PC-9 (cell line): ENCODE measurements around the gene PAIP2B. TPM values are rescaled to one million over a fixed set of nuclear protein-coding genes. Genes with fewer than 3 reads are reported as not detected.
A peak's percentile ranks its signal among the peaks of the same experiment; 100 is the strongest.
"Not testable (repeated sequence)": the region's sequence is repeated elsewhere in the genome, so short reads cannot be mapped to it uniquely, and the experiment has no call there.

ENCODE experiments used
- BruUV-seq: library from RNA; stranded (reverse); fragments of 400-500 nt; replicated peaks from 2 replicates; lab custom pipeline; 2021; lab: Mats Ljungman, UMichigan
- CTCF ChIA-PET: fragments of 300-600 bp; sonication (Branson Sonifier 250); formaldehyde crosslinking; loops from one replicate; lab custom pipeline; 2022; ENCODE audit warnings: antibody characterized with exemption; lab: Charles Lee
- POLR2A ChIA-PET: fragments of 300-600 bp; sonication (Branson Sonifier 250); formaldehyde crosslinking; loops from one replicate; lab custom pipeline; 2022; ENCODE audit warnings: antibody characterized with exemption; ENCODE audit not compliant: unreplicated experiment; lab: Charles Lee
- DNase-seq, 2 experiments: peaks; one replicate each; pipeline versions ENCODE4 v3.0.0 to v3.0.0-alpha.2; 2015 to 2022; ENCODE audit warnings: mixed read lengths in 1 of 2
- H2AFZ ChIP-seq: fragments of 200-600 bp; sonication (generic); 2 replicates; pipeline ENCODE4 v1.8.1; 2017; ENCODE audit warnings: antibody characterized with exemption
- H3F3A ChIP-seq: fragments of 200-600 bp; sonication (generic); 2 replicates; pipeline ENCODE4 v1.8.1; 2017; ENCODE audit warnings: antibody characterized with exemption, mild to moderate bottlenecking, low read depth; ENCODE audit not compliant: insufficient read depth
- H3K27ac ChIP-seq: fragments of 200-600 bp; sonication (generic); 2 replicates; pipeline ENCODE4 v1.6.1; 2016; ENCODE audit warnings: mixed run types
- H3K27me3 ChIP-seq: fragments of 200-600 bp; sonication (generic); 2 replicates; pipeline ENCODE4 v1.6.1; 2016; ENCODE audit warnings: low read depth, mixed run types; ENCODE audit not compliant: insufficient read depth
- H3K36me3 ChIP-seq: fragments of 200-600 bp; sonication (generic); 2 replicates; pipeline ENCODE4 v1.6.1; 2016; ENCODE audit warnings: low read depth, mixed run types
- H3K4me1 ChIP-seq: fragments of 200-600 bp; sonication (generic); replicated peaks from 2 replicates; pipeline ENCODE4 v1.6.1; 2016; ENCODE audit warnings: mixed run types; ENCODE audit not compliant: insufficient read depth
- H3K4me2 ChIP-seq: fragments of 200-600 bp; sonication (generic); 2 replicates; pipeline ENCODE4 v1.6.1; 2017; ENCODE audit warnings: mixed run types
- H3K4me3 ChIP-seq: fragments of 200-600 bp; sonication (generic); 2 replicates; pipeline ENCODE4 v1.6.1; 2016; ENCODE audit warnings: mixed run types
- H3K79me2 ChIP-seq: fragments of 200-600 bp; sonication (generic); 2 replicates; pipeline ENCODE4 v1.6.1; 2017; ENCODE audit warnings: low read depth, mixed run types
- H3K9me2 ChIP-seq: fragments of 200-600 bp; sonication (generic); 2 replicates; pipeline ENCODE4 v1.8.1; 2017; ENCODE audit warnings: mild to moderate bottlenecking; ENCODE audit not compliant: insufficient read depth
- H3K9me3 ChIP-seq: fragments of 200-600 bp; sonication (generic); 2 replicates; pipeline ENCODE4 v1.8.1; 2016; ENCODE audit warnings: low read depth; ENCODE audit not compliant: insufficient read depth
- H4K20me1 ChIP-seq: fragments of 200-600 bp; sonication (generic); 2 replicates; pipeline ENCODE4 v1.8.1; 2017; ENCODE audit not compliant: insufficient read depth
- EZH2 ChIP-seq: fragments of 200-600 bp; sonication (generic); IDR thresholded peaks from 2 replicates; pipeline ENCODE4 v1.8.0; 2017; ENCODE audit warnings: antibody characterized with exemption, low read depth
- intact Hi-C: fragments of 100-400 bp; cut with micrococcal nuclease; formaldehyde crosslinking; loops from one replicate; pipeline ENCODE4 v1.10.0; 2022; ENCODE audit not compliant: unreplicated experiment
- total RNA-seq: library from RNA; stranded (reverse); gene quantifications from 2 replicates; pipeline ENCODE4 v1.2.3, GENCODE V29; 2021
- TF ChIP-seq, protein P1 (sequence below): fragments of 200-600 bp; sonication (generic); conservative IDR thresholded peaks from 2 replicates; pipeline ENCODE4 v1.6.1; 2017; ENCODE audit warnings: mixed run types, antibody characterized with exemption, mild to moderate bottlenecking, moderate library complexity

PAIP2B gene
- total RNA-seq, 1 experiment from 2014 or later, result 6.1 TPM

DNA sequence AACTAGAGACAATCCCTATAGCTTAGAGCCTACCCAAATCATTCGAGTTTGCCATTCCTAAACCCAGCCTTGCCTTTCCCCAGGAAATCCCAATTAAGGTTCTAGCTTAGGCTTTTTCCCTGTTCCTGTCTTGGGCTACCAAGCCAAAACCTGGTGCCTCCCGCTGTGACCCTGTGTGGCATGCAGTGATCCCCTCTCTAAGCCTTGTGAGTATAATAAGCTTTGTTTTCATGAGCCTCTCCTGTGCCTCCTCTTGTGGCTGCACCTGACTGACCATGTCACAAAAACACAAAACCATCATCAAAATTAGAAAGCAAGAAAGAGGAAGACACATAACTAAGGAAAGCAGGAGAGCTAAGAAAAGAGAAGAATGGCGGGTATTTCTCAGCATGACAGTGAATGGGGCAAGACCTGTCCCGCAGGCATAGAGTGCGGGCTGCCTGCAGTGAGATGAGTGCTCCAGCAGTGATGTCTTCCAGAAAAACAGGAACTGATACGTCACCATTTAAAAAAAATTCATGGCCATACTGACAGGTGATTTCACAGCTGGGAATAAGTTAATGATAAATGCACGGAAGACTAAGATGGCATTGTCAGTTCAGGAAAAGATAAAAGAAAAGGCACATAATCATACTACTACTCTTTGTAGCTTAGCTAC lies 9.2 kb upstream of the PAIP2B start:
- Histone ChIP-seq H3F3A (no peaks in the 10 kb centered on the region), H3K9me3 (no peaks in the 10 kb centered on the region), H3K9me2 (no peaks in the 10 kb centered on the region), H3K4me2 (no peak overlapping the region), H2AFZ (no peak overlapping the region), H3K79me2 (no peaks in the 10 kb centered on the region), H3K36me3 (no peaks in the 10 kb centered on the region), H4K20me1 (no peaks in the 10 kb centered on the region), H3K27me3 (peaks cover 39% of the 10 kb centered on the region), H3K4me3 (no peak overlapping the region), H3K4me1 (no peaks in the 10 kb centered on the region), H3K27ac (no peak overlapping the region)
- intact Hi-C loops, result no loop called here
- ChIA-PET CTCF (interaction anchor here (0.6 kb wide), 2 partner anchors 54 to 1180 kb away, joined by 3 read pairs; no protein-coding TSS in a partner anchor), POLR2A (interaction anchor here (0.6 to 0.7 kb wide), 2 partner anchors 226 to 386 kb away, joined by 3 to 11 read pairs; no protein-coding TSS in a partner anchor)
- no peak for DNase-seq
- TF ChIP-seq EZH2, result no peak
- TF ChIP-seq, protein P1, sequence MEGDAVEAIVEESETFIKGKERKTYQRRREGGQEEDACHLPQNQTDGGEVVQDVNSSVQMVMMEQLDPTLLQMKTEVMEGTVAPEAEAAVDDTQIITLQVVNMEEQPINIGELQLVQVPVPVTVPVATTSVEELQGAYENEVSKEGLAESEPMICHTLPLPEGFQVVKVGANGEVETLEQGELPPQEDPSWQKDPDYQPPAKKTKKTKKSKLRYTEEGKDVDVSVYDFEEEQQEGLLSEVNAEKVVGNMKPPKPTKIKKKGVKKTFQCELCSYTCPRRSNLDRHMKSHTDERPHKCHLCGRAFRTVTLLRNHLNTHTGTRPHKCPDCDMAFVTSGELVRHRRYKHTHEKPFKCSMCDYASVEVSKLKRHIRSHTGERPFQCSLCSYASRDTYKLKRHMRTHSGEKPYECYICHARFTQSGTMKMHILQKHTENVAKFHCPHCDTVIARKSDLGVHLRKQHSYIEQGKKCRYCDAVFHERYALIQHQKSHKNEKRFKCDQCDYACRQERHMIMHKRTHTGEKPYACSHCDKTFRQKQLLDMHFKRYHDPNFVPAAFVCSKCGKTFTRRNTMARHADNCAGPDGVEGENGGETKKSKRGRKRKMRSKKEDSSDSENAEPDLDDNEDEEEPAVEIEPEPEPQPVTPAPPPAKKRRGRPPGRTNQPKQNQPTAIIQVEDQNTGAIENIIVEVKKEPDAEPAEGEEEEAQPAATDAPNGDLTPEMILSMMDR, result no peak
- BruUV-seq, result no TSS peak

DNA sequence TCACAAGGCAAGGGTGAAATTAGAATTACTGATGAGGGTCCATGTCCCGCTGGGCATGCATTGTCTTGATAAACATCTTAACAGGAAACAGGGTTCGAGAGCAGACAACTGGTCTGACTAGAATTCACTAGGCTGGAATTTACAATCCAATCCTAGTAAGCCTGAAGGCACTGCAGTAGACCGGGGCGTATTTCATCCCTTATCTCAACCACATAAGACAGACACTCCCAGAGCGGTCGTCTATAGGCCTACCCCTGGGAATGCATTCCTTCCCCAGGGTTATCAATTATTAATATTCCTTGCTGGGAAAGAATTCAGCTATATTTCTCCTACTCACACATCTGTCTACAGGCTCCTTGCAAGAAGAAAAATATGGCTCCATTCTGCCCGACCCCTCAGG lies 6.2 kb upstream of the PAIP2B start:
- H3K9me2 ChIP-seq, POLR2A ChIA-PET, H2AFZ ChIP-seq, BruUV-seq, H3K4me1 ChIP-seq, CTCF ChIA-PET, H3K27ac ChIP-seq, DNase-seq, H3K9me3 ChIP-seq, intact Hi-C loops, H3K36me3 ChIP-seq, H3F3A ChIP-seq, H4K20me1 ChIP-seq, H3K4me3 ChIP-seq, H3K4me2 ChIP-seq, H3K79me2 ChIP-seq: not testable (repeated sequence)
- H3K27me3 ChIP-seq, result peaks cover 25% of the 10 kb centered on the region

DNA sequence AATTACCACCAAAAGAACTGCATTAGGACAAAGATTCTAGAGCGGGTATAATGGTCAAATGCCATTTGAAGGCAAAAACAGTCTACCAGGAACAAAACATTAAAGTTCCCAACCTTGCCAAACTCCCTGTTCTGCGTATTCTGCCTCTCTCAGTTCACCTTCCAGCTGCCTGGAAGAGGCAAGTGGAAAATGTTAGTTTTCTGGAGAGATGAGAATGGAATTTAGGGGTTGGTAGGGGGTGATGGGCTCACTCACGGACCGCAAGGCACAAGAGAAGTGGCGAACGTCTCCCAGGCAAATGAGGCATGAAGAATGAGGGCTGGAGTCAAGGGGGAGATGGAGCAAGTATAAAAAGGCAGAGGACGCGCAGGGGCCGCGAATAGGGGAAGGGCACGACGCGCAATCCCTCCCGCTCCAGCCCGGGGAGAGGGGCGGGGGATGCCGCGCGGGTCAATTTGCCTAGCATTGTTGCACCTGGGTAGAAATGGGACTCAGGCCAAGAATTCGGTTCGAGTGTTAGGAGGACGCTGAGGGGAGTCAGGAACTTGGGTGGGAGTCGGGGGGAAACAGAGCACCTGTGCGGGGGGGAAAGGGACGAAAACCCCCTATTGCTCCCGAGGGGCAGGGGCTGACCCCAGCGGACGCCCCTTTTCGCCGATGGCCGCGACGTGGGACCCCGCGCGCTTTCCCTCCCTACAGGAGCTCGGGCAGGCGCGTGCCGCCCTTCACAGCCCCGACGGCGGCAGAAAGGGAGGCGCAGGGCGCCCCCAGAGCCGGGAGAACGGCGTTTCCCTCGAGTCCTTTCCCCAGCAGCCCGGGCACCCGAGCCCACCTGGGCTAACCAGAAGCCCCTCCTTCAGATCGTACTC lies 573 bp downstream of the PAIP2B start:
- H3K9me2 ChIP-seq, result no peaks in the 10 kb centered on the region
- no peaks in the 10 kb centered on the region for H3K9me3 ChIP-seq
- intact Hi-C loops, result loop anchor here (2.0 to 10.0 kb wide), 2 partner anchors 50 to 108 kb away; partner anchors contain the start of gene ZNF638
- no peak overlapping the region for H3K27ac ChIP-seq
- no peaks in the 10 kb centered on the region for H3K27me3 ChIP-seq
- peaks cover 10% of the 10 kb centered on the region for H3K4me1 ChIP-seq
- no peak for TF ChIP-seq EZH2
- TF ChIP-seq, protein P1, result 0 out of 2 replicates have a peak, but pooled peaks have one; percentile 17
- H2AFZ ChIP-seq, result peak overlapping the region; percentile 84
- no peaks in the 10 kb centered on the region for H4K20me1 ChIP-seq
- H3K4me3 ChIP-seq, result peak overlapping the region; percentile 69
- H3K36me3 ChIP-seq, result no peaks in the 10 kb centered on the region
- ChIA-PET CTCF (interaction anchor here (0.7 to 0.8 kb wide), 2 partner anchors 35 to 882 kb away, joined by 4 to 6 read pairs; no protein-coding TSS in a partner anchor), POLR2A (interaction anchor here (0.6 to 0.7 kb wide), 4 partner anchors 105 to 778 kb away, joined by 3 to 8 read pairs (median 4); partner anchors contain the start of genes ATP6V1B1 and ZNF638)
- TSS peak; percentile 62 for BruUV-seq
- no peaks in the 10 kb centered on the region for H3F3A ChIP-seq
- peak in 1 of 2 experiments; percentile 19 for DNase-seq
- no peaks in the 10 kb centered on the region for H3K79me2 ChIP-seq
- H3K4me2 ChIP-seq, result peak overlapping the region; percentile 89
